HFF-Myc (cell line): ENCODE data around the gene LARGE1.

Experiments used
- DNase-seq: peaks from one replicate; pipeline ENCODE4 v3.0.0-alpha.2; 2011; ENCODE audit warnings: low read depth; ENCODE audit errors: extremely low read depth
- H3K4me3 ChIP-seq: replicated peaks from 2 replicates; pipeline ENCODE4 v1.5.1; 2011; ENCODE audit warnings: low read depth, mild to moderate bottlenecking, control low read depth, low read length
- TF ChIP-seq, protein P1 (sequence below): IDR thresholded peaks from 2 replicates; pipeline ENCODE4 v1.5.1; 2012; ENCODE audit warnings: mild to moderate bottlenecking, low read depth, low read length, control low read depth; ENCODE audit errors: missing control alignments

The LARGE1 gene

DNA sequence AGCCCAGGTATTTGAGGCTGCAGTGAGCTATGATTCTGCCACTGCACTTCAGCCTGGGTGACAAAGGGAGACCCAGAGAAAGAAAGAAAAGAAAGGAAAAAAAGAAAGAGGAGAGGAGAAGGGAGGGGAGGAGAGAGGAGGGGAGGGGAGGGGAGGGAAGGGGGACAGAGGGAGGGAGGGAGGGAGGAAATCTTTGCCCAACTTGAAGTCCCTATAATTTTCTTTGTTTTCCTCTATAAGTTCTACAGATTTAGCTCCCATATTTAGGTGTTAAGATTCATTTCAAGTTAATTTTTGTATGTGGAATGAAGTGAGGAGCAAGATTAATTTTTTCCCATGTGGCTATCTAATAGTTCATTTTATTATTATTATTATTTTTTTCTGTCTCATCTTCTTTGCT is 328.3 kb downstream of the LARGE1 start:
- no peak for DNase-seq
- TF ChIP-seq, protein P1, sequence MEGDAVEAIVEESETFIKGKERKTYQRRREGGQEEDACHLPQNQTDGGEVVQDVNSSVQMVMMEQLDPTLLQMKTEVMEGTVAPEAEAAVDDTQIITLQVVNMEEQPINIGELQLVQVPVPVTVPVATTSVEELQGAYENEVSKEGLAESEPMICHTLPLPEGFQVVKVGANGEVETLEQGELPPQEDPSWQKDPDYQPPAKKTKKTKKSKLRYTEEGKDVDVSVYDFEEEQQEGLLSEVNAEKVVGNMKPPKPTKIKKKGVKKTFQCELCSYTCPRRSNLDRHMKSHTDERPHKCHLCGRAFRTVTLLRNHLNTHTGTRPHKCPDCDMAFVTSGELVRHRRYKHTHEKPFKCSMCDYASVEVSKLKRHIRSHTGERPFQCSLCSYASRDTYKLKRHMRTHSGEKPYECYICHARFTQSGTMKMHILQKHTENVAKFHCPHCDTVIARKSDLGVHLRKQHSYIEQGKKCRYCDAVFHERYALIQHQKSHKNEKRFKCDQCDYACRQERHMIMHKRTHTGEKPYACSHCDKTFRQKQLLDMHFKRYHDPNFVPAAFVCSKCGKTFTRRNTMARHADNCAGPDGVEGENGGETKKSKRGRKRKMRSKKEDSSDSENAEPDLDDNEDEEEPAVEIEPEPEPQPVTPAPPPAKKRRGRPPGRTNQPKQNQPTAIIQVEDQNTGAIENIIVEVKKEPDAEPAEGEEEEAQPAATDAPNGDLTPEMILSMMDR, result no peak
- H3K4me3 ChIP-seq, result no peak overlapping the region

DNA sequence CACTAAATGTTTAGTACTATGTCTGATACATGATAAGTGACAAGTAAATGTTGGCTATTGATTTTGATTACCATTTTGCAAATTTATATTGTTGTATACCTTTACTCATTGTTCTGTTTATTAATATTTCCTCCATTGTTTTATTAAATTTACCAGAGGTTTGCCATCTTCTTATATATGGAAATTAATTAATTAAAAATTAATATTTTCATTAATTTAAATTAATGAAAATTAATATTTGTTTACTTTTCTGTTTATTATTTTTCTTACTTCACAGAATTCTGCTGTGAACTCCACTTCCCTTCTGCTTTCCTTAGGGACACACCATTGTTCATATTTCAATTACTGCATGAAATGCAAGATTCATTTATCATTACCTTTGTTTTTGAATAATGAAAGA is 331.0 kb downstream of the LARGE1 start:
- TF ChIP-seq, protein P1, result no peak
- no peak overlapping the region for H3K4me3 ChIP-seq
- no peak for DNase-seq

DNA sequence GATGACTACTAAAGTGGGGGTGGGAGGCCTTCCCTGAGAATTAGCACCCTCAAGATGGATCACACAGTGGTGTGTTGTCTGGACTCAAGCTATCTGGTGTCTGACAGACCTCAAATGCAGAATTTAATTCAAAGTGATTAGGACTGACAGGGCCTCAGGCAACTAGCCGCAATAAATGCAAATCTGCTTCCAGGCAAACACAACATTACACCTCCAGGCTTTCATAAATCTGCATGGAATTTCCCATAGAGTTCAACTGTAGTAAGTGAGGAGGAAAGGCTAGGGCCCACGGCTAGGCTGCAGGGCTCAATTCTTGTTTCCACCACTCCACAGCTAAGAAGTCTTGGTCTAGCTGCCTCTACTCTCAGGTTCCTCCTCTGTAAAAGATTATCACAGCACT is 331.4 kb downstream of the LARGE1 start:
- TF ChIP-seq, protein P1, result no peak
- H3K4me3 ChIP-seq, result no peak overlapping the region
- no peak for DNase-seq

DNA sequence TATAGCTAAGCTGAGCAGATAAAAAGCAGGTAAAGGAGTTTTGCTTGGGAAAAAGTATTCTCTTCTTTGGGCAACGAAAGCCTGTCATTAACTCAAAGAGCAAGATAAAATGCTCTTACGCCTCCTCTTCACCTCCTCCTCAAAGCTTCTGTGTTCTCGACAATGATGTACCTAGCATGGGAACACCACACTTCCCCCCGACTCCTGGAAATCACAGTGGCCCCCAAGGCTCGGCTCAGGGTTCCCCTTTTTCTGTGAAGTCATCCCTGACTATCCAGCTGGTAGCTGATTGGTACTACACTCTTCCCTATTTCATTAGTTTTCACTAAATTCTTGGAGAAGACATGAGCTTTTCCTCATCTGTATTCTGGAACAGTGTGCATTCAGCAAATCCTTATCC is 336.1 kb downstream of the LARGE1 start:
- TF ChIP-seq, protein P1, result no peak
- no peak overlapping the region for H3K4me3 ChIP-seq
- no peak for DNase-seq

DNA sequence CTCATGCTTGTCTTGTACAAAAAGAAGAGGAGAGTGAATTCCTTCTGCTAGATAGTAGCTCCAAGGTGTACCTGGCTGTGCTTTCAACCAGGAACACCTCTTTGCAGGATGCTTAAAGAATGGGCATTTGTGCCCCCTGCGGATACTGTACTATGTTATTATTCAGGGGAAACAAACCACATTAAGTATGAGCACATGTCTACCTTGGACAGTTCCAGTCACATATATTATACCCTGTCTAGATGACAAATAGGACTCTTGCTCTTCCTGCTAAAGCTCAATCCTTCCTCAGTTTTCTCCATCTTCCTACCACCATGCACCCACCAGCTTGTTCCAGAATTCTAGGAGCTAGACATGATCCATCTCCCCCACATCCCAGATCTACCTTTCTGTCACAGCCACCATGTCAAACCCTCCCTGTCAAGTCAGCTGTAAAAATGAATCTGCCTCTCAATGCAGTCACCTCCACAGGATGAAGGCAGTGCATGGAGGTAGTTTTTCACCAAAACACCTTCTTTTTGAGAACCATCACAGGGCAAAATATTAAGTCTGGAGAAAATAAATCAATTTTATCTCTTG is 337.4 kb downstream of the LARGE1 start:
- no peak for DNase-seq
- H3K4me3 ChIP-seq, result no peak overlapping the region
- TF ChIP-seq, protein P1, result no peak

DNA sequence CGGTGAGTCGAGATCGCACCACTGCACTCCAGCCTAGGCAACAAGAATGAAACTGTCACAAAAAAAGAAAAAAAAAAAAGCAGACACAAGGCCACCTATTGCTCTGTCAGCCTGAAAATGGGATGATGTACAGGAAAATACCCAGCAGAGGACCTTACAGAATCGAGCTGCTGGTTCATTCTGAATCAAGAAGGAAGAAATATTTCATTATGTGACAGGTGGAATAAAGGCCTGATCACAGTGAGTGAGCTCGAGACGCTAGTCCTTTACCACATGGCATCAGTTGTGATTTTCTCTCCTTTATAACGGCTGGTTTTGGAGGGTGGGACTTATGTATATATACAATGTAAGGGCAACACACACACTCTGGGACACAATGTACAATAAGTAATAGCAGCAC is 340.0 kb downstream of the LARGE1 start:
- DNase-seq, result no peak
- no peak overlapping the region for H3K4me3 ChIP-seq
- TF ChIP-seq, protein P1, result no peak
